Stimulated activated naive CD4-positive, alpha-beta T cell (primary cell): ENCODE results near the gene ACOT11.

ENCODE experiments used
- DNase-seq, 6 experiments: peaks; one replicate each; lab custom pipeline; 2025; lab: John Stamatoyannopoulos, UW

ACOT11 gene

GRCh38 chr1:54537611-54538010 lies 10.4 kb upstream of the ACOT11 start:
- no peak for DNase-seq

GRCh38 chr1:54538538-54538937 lies 9.5 kb upstream of the ACOT11 start:
- no peak for DNase-seq

GRCh38 chr1:54540582-54541295 lies 7.3 kb upstream of the ACOT11 start:
- no peak for DNase-seq

GRCh38 chr1:54542120-54542961 lies 5.7 kb upstream of the ACOT11 start:
- DNase-seq, result peak; percentile 11 to 56 (median 36)

GRCh38 chr1:54542962-54543539 lies 5.0 kb upstream of the ACOT11 start:
- no peak for DNase-seq

GRCh38 chr1:54543729-54544496 lies 4.1 kb upstream of the ACOT11 start:
- no peak for DNase-seq

- no peak for DNase-seq
Measured at GRCh38 chr1:54545916-54546635, 2.0 kb upstream of the ACOT11 start.

- no peak for DNase-seq
Measured at GRCh38 chr1:54546651-54547401, 1.2 kb upstream of the ACOT11 start.

- no peak for DNase-seq
Measured at GRCh38 chr1:54548389-54549044, 489 bp downstream of the ACOT11 start.

- DNase-seq, result no peak
Measured at GRCh38 chr1:54549181-54549924, 1.3 kb downstream of the ACOT11 start.

GRCh38 chr1:54551891-54552290 lies 3.9 kb downstream of the ACOT11 start:
- DNase-seq, result no peak

- DNase-seq, result no peak
Measured at GRCh38 chr1:54553602-54554313, 5.7 kb downstream of the ACOT11 start.

GRCh38 chr1:54556110-54556509 lies 8.1 kb downstream of the ACOT11 start:
- DNase-seq, result no peak

- no peak for DNase-seq
Measured at GRCh38 chr1:54557671-54558355, 9.8 kb downstream of the ACOT11 start.

- DNase-seq, result no peak
Measured at GRCh38 chr1:54558434-54559030, 10.5 kb downstream of the ACOT11 start.

- DNase-seq, result no peak
Measured at GRCh38 chr1:54559111-54559548, 11.1 kb downstream of the ACOT11 start.

- DNase-seq, result no peak
Measured at GRCh38 chr1:54559771-54560231, 11.8 kb downstream of the ACOT11 start.
